Kidney epithelial cell (primary cell): ENCODE data around the gene GFY. TPM values are rescaled to one million over a fixed set of nuclear protein-coding genes. Genes with fewer than 3 reads are reported as not detected.

ENCODE experiments used
- DNase-seq: peaks from one replicate; pipeline ENCODE4 v3.0.0-alpha.2; 2010; ENCODE audit warnings: low read depth
- H3K27me3 ChIP-seq: 2 replicates; pipeline ENCODE4 v1.6.0; 2011; ENCODE audit warnings: low read length; ENCODE audit not compliant: control insufficient read depth, insufficient read depth
- H3K36me3 ChIP-seq: 2 replicates; pipeline ENCODE4 v1.5.1; 2011; ENCODE audit warnings: low read length; ENCODE audit not compliant: control insufficient read depth, insufficient read depth
- H3K4me3 ChIP-seq: 2 replicates; pipeline ENCODE4 v1.5.1; 2011; ENCODE audit warnings: low read depth, mild to moderate bottlenecking, control low read depth, low read length
- total RNA-seq: library from RNA; depleted of rRNA; stranded (reverse); fragments of >200 nt; gene quantifications from 2 replicates; pipeline ENCODE4 v1.2.3, GENCODE V29; 2015
- TF ChIP-seq, protein P1 (sequence below): IDR thresholded peaks from 2 replicates; pipeline ENCODE4 v1.5.1; 2011; ENCODE audit warnings: mild to moderate bottlenecking, moderate library complexity, low read length, control low read depth, inconsistent platforms; ENCODE audit not compliant: insufficient read depth, poor library complexity, severe bottlenecking

Gene GFY
- total RNA-seq, result not detected in 2 replicates

GRCh38 chr19:49425178-49425577 lies at the start of gene GFY:
Gene GFY, plus strand, starts transcription at chr19:49425388. Its CDS starts 1,043 bp downstream, at chr19:49426431.
- TF ChIP-seq, protein P1, sequence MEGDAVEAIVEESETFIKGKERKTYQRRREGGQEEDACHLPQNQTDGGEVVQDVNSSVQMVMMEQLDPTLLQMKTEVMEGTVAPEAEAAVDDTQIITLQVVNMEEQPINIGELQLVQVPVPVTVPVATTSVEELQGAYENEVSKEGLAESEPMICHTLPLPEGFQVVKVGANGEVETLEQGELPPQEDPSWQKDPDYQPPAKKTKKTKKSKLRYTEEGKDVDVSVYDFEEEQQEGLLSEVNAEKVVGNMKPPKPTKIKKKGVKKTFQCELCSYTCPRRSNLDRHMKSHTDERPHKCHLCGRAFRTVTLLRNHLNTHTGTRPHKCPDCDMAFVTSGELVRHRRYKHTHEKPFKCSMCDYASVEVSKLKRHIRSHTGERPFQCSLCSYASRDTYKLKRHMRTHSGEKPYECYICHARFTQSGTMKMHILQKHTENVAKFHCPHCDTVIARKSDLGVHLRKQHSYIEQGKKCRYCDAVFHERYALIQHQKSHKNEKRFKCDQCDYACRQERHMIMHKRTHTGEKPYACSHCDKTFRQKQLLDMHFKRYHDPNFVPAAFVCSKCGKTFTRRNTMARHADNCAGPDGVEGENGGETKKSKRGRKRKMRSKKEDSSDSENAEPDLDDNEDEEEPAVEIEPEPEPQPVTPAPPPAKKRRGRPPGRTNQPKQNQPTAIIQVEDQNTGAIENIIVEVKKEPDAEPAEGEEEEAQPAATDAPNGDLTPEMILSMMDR, result no peak
- H3K27me3 ChIP-seq, result peaks cover 96% of the 10 kb centered on the region
- H3K4me3 ChIP-seq, result no peak within 1 kb of the TSS
- DNase-seq, result no peak
- no peaks in the 10 kb centered on the region for H3K36me3 ChIP-seq

DNA sequence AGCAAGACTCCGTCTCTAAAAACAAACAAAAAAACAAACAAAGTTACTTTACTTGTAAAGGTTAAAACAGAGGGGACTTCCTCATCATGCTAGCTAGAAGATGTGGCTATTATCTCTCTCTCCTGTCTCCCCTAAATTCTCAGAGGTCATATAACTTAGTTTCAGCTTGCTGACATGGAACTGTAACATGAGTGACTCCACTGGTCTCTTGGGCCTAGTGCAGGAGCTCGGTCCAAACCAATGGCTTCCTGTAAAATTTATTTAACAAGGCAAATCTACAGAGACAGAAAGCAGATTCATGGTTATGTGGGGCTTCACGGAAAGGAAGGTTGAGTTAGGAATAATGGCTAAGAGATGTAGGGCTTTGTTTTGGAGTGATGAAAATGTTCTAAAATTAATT lies 46.7 kb upstream of the GFY start:
- H3K27me3 ChIP-seq, result peaks cover 9% of the 10 kb centered on the region
- TF ChIP-seq, protein P1, result no peak
- no peak for DNase-seq

DNA sequence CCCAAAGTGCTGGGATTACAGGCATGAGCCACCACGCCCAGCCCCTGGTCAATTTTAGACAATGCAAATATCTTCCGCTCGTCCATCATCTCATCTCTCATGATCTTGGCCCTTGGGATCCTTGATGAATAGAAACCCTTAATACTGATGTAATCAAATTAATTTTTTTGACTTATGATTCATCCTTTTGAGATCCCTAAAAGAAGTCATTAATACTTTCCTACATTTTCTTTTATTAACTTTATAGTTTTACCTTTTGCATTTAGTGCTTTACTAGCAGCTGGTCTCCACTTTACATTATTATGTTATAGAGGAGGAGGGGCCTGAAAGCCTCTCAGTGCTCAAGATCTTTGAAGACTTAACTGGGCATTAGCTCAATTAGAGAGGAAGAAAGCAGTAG lies 44.8 kb upstream of the GFY start:
- no peak for DNase-seq
- peaks cover 4% of the 10 kb centered on the region for H3K27me3 ChIP-seq
- no peaks in the 10 kb centered on the region for H3K36me3 ChIP-seq
- no peak overlapping the region for H3K4me3 ChIP-seq
- TF ChIP-seq, protein P1, result no peak

More for the DNA sequence above, 46.7 kb upstream of the GFY start:
- Histone ChIP-seq H3K4me3 (no peak overlapping the region), H3K36me3 (no peaks in the 10 kb centered on the region)

- no peaks in the 10 kb centered on the region for H3K27me3 ChIP-seq
- TF ChIP-seq, protein P1, result no peak
- no peak overlapping the region for H3K4me3 ChIP-seq
- DNase-seq, result no peak
- no peaks in the 10 kb centered on the region for H3K36me3 ChIP-seq
Measured at GRCh38 chr19:49382639-49383038, 42.5 kb upstream of the GFY start.

DNA sequence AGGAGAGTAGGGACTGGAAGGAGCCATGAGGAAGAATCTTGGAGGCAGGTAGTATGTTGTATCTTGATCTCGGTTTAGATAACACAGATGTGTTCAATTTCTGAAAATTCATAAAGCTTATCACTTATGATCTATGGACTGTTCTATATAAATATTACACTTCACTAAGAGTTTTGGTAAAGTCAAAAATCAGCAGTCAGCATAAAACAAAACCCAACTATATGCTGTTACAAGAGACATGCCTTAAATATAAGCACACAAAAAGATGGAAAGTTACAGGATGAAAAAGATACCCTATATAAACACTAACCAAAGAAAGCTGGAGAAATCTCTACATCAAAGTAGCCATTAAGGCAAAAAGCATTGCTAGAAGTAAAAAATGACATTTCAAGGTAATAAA lies 41.6 kb upstream of the GFY start:
- Histone ChIP-seq H3K36me3 (no peaks in the 10 kb centered on the region), H3K27me3 (no peaks in the 10 kb centered on the region), H3K4me3 (no peak overlapping the region)
- TF ChIP-seq, protein P1, result no peak
- DNase-seq, result no peak

GRCh38 chr19:49387936-49388372 lies 37.2 kb upstream of the GFY start, which contains the start of gene KASH5:
Gene KASH5, plus strand, starts transcription at chr19:49388249. Its CDS starts 2,635 bp downstream, at chr19:49390884.
- TF ChIP-seq, protein P1, result no peak

More at GRCh38 chr19:49387936-49388372, 37.2 kb upstream of the GFY start, which contains the start of gene KASH5:
- Histone ChIP-seq H3K4me3 (no peak within 1 kb of the TSS), H3K27me3 (peaks cover 22% of the 10 kb centered on the region), H3K36me3 (no peaks in the 10 kb centered on the region)
- no peak for DNase-seq
